HCT116 (cell line): Measurements from ENCODE around the gene C9. TPM values are rescaled to one million over a fixed set of nuclear protein-coding genes. Genes with fewer than 3 reads are reported as not detected.

Experiments used
- ATAC-seq: fragments of 200-7000 bp; cut with Tn5 transposase; 2 replicates; pipeline ENCODE4 v1.9.1; 2020; ENCODE audit warnings: mild to moderate bottlenecking, moderate library complexity
- BruUV-seq: library from RNA; stranded (reverse); fragments of 400-500 nt; replicated peaks from 2 replicates; lab custom pipeline; 2021; lab: Mats Ljungman, UMichigan
- CTCF ChIA-PET: fragments of 300-600 bp; sonication (Branson Sonifier 250); formaldehyde crosslinking; loops from one replicate; lab custom pipeline; 2021; ENCODE audit warnings: antibody characterized with exemption; lab: Charles Lee
- POLR2A ChIA-PET: fragments of 300-600, 350-600 bp; sonication (Branson Sonifier 250); formaldehyde crosslinking; loops from one replicate; lab custom pipeline; 2021; ENCODE audit warnings: antibody characterized with exemption; lab: Charles Lee
- RAD21 ChIA-PET, 2 experiments: fragments of 300-600 bp; sonication (Branson Sonifier 250); formaldehyde crosslinking; loops; one replicate each; lab custom pipeline; 2023; ENCODE audit warnings: low total read pairs in 2 of 2; ENCODE audit not compliant: uncharacterized antibody in 2 of 2, unreplicated experiment in 2 of 2, low non-redundant PET in 1 of 2; lab: Charles Lee
- DNase-seq: peaks from one replicate; pipeline ENCODE4 v3.0.0-alpha.2; 2010; ENCODE audit warnings: low read depth, low spot score
- H2AFZ ChIP-seq: fragments of 200-600 bp; shearing (Covaris generic), sonication (generic); 2 replicates; pipeline ENCODE4 v1.6.1; 2017; ENCODE audit warnings: low read depth, mixed run types, mixed read lengths, antibody characterized with exemption, low read length; ENCODE audit not compliant: poor library complexity, severe bottlenecking
- H3K27ac ChIP-seq: 2 replicates; pipeline ENCODE4 v1.5.1; 2012; ENCODE audit warnings: low read depth, low read length
- H3K27me3 ChIP-seq: fragments of 200-600 bp; sonication (generic); 2 replicates; pipeline ENCODE4 v1.6.1; 2016; ENCODE audit warnings: mixed run types, low read length, mixed read lengths; ENCODE audit not compliant: insufficient read depth
- H3K36me3 ChIP-seq, 2 experiments: fragments of 200-500 bp in 1 of 2; fragments of 200-600 bp in 1 of 2; sonication (Bioruptor generic) in 1 of 2; sonication (generic) in 1 of 2; 2 replicates each; pipeline versions ENCODE4 v1.5.1 to v1.6.1; 2014 to 2016; ENCODE audit warnings: low read length in 2 of 2, inconsistent platforms in 1 of 2, mixed read lengths in 1 of 2, mixed run types in 1 of 2; ENCODE audit not compliant: insufficient read depth in 2 of 2, control insufficient read depth in 1 of 2
- H3K4me1 ChIP-seq, 2 experiments: fragments of 200-600 bp in 1 of 2; sonication (generic) in 1 of 2; 2 replicates each; pipeline versions ENCODE4 v1.5.1 to v1.6.1; 2012 to 2017; ENCODE audit warnings: low read length in 2 of 2, inconsistent platforms in 1 of 2, mild to moderate bottlenecking in 1 of 2, mixed read lengths in 1 of 2, mixed run types in 1 of 2, moderate library complexity in 1 of 2; ENCODE audit not compliant: insufficient read depth in 2 of 2, control insufficient read depth in 1 of 2
- H3K4me2 ChIP-seq: fragments of 200-600 bp; sonication (generic); 2 replicates; pipeline ENCODE4 v1.6.1; 2017; ENCODE audit warnings: mixed run types, low read length, mixed read lengths
- H3K4me3 ChIP-seq, 2 experiments: fragments of 200-600 bp in 1 of 2; sonication (generic) in 1 of 2; replicated peaks in 1 of 2; 2 replicates each; pipeline ENCODE4 v1.5.1; 2011 to 2016; ENCODE audit warnings: low read length in 2 of 2, control low read depth in 1 of 2, low read depth in 1 of 2, mild to moderate bottlenecking in 1 of 2, mixed read lengths in 1 of 2, mixed run types in 1 of 2
- H3K79me2 ChIP-seq: fragments of 200-600 bp; sonication (generic); 2 replicates; pipeline ENCODE4 v1.6.1; 2017; ENCODE audit warnings: mild to moderate bottlenecking, mixed run types, low read length, moderate library complexity, mixed read lengths; ENCODE audit not compliant: insufficient read depth
- H3K9ac ChIP-seq: fragments of 200-600 bp; sonication (generic); 2 replicates; pipeline ENCODE4 v1.6.1; 2016; ENCODE audit warnings: low read length, mixed read lengths
- H3K9me2 ChIP-seq: fragments of 200-600 bp; sonication (generic), shearing (Covaris generic); 2 replicates; pipeline ENCODE4 v1.6.1; 2017; ENCODE audit warnings: mixed run types, mild to moderate bottlenecking, moderate library complexity; ENCODE audit not compliant: insufficient read depth
- H3K9me3 ChIP-seq, 2 experiments: fragments of 200-500 bp in 1 of 2; fragments of 200-600 bp in 1 of 2; sonication (Bioruptor generic) in 1 of 2; sonication (generic) in 1 of 2; 2 replicates each; pipeline ENCODE4 v1.6.1; 2014 to 2017; ENCODE audit warnings: low read length in 2 of 2, mixed read lengths in 2 of 2, inconsistent platforms in 1 of 2, low read depth in 1 of 2, mild to moderate bottlenecking in 1 of 2, mixed run types in 1 of 2, moderate library complexity in 1 of 2; ENCODE audit not compliant: control insufficient read depth in 1 of 2, insufficient read depth in 1 of 2
- H4K20me1 ChIP-seq: fragments of 200-600 bp; sonication (generic), shearing (Covaris generic); 2 replicates; pipeline ENCODE4 v1.6.1; 2017; ENCODE audit warnings: mixed run types, mild to moderate bottlenecking, moderate library complexity; ENCODE audit not compliant: insufficient read depth
- CEBPB ChIP-seq: IDR thresholded peaks from 2 replicates; pipeline ENCODE4 v1.6.1; 2012; ENCODE audit warnings: low read depth
- EGR1 ChIP-seq: IDR thresholded peaks from 2 replicates; pipeline ENCODE4 v1.6.1; 2012; ENCODE audit warnings: low read depth
- ELF1 ChIP-seq: IDR thresholded peaks from 2 replicates; pipeline ENCODE4 v1.6.1; 2012; ENCODE audit warnings: low read depth, borderline replicate concordance
- EZH2 ChIP-seq: fragments of 200-600 bp; sonication (generic); IDR thresholded peaks from 2 replicates; pipeline ENCODE4 v1.6.1; 2017; ENCODE audit warnings: antibody characterized with exemption, mixed run types
- FOSL1 ChIP-seq: IDR thresholded peaks from 2 replicates; pipeline ENCODE4 v1.6.1; 2012; ENCODE audit warnings: low read depth
- MAX ChIP-seq: IDR thresholded peaks from 2 replicates; pipeline ENCODE4 v1.6.1; 2012
- POLR2A ChIP-seq: IDR thresholded peaks from 2 replicates; pipeline ENCODE4 v1.7.0; 2011; ENCODE audit warnings: borderline replicate concordance; ENCODE audit not compliant: insufficient read depth, insufficient read length; ENCODE audit errors: extremely low read depth
- POLR2AphosphoS5 ChIP-seq: IDR thresholded peaks from 2 replicates; pipeline ENCODE4 v1.6.1; 2011; ENCODE audit warnings: mild to moderate bottlenecking, low read depth, low read length, moderate library complexity
- RAD21 ChIP-seq: IDR thresholded peaks from 2 replicates; pipeline ENCODE4 v1.6.1; 2012; ENCODE audit warnings: low read depth, mild to moderate bottlenecking
- SIN3A ChIP-seq: IDR thresholded peaks from 2 replicates; pipeline ENCODE4 v1.6.1; 2012; ENCODE audit warnings: low read depth
- SP1 ChIP-seq: IDR thresholded peaks from 2 replicates; pipeline ENCODE4 v1.6.1; 2012; ENCODE audit warnings: low read depth
- SRF ChIP-seq: IDR thresholded peaks from 2 replicates; pipeline ENCODE4 v1.6.1; 2012; ENCODE audit warnings: low read depth
- YY1 ChIP-seq: IDR thresholded peaks from 2 replicates; pipeline ENCODE4 v1.6.1; 2011; ENCODE audit warnings: low read length, low read depth, moderate library complexity, mild to moderate bottlenecking; ENCODE audit not compliant: insufficient replicate concordance; ENCODE audit errors: extremely low read depth
- ZBTB33 ChIP-seq: IDR thresholded peaks from 2 replicates; pipeline ENCODE4 v1.6.1; 2011; ENCODE audit warnings: mild to moderate bottlenecking, low read length, moderate library complexity; ENCODE audit not compliant: insufficient replicate concordance; ENCODE audit errors: extremely low read depth
- ZFX ChIP-seq: fragments of 450-650 bp; IDR thresholded peaks from 2 replicates; pipeline ENCODE4 v1.6.1; 2017
- ZNF274 ChIP-seq: fragments of 200-500 bp; sonication (Bioruptor generic); IDR thresholded peaks from 2 replicates; pipeline ENCODE4 v1.6.1; 2014; ENCODE audit warnings: mild to moderate bottlenecking, low read depth, low read length, inconsistent platforms
- intact Hi-C: fragments of 100-400 bp; cut with micrococcal nuclease; formaldehyde crosslinking; loops from 2 replicates; pipeline ENCODE4 v1.10.0; 2022
- total RNA-seq: library from RNA; stranded (reverse); gene quantifications from one replicate; pipeline ENCODE4 v1.2.1, GENCODE V29; 2021; ENCODE audit not compliant: unreplicated experiment

The C9 gene
- total RNA-seq, 1 experiment from 2014 or later, result 0.34 TPM

GRCh38 chr5:39256477-39257235 lies 107.6 kb downstream of the C9 start:
- no peak for DNase-seq
- H4K20me1 ChIP-seq, result no peaks in the 10 kb centered on the region
- H3K27ac ChIP-seq, result no peak overlapping the region
- no peaks in the 10 kb centered on the region for H3K79me2 ChIP-seq
- no peaks in the 10 kb centered on the region for H3K27me3 ChIP-seq
- intact Hi-C loops, result no loop called here
- no TSS peak for BruUV-seq
- no peak for TF ChIP-seq ELF1
- no peak for TF ChIP-seq POLR2AphosphoS5
- TF ChIP-seq EGR1, result no peak
- TF ChIP-seq EZH2, result no peak
- TF ChIP-seq RAD21, result no peak
- TF ChIP-seq SRF, result no peak
- ATAC-seq, result no peak
- no peaks in the 10 kb centered on the region for H3K9me3 ChIP-seq
- H3K4me1 ChIP-seq, result no peaks in the 10 kb centered on the region
- ChIA-PET POLR2A (no interaction called here), CTCF (no interaction called here), RAD21 (no interaction called here)
- no peak overlapping the region for H3K4me3 ChIP-seq
- H2AFZ ChIP-seq, result no peak overlapping the region
- H3K9ac ChIP-seq, result no peak overlapping the region
- H3K9me2 ChIP-seq, result no peaks in the 10 kb centered on the region
- H3K36me3 ChIP-seq, result no peaks in the 10 kb centered on the region
- H3K4me2 ChIP-seq, result no peak overlapping the region

- H4K20me1 ChIP-seq, result no peaks in the 10 kb centered on the region
- H3K9ac ChIP-seq, result no peak overlapping the region
- no peaks in the 10 kb centered on the region for H3K4me1 ChIP-seq
- H3K79me2 ChIP-seq, result no peaks in the 10 kb centered on the region
- H3K4me3 ChIP-seq, result no peak overlapping the region
- RAD21 ChIA-PET, result interaction anchor here in 1 of 2 experiments (0.7 kb wide), 1 partner anchor 38 kb away, joined by 3 read pairs; no protein-coding TSS in a partner anchor
- ATAC-seq, result no peak
- no peak overlapping the region for H3K27ac ChIP-seq
- no peak overlapping the region for H2AFZ ChIP-seq
- no peaks in the 10 kb centered on the region for H3K27me3 ChIP-seq
- no peaks in the 10 kb centered on the region for H3K36me3 ChIP-seq
- CTCF ChIA-PET, result no interaction called here
- no peaks in the 10 kb centered on the region for H3K9me2 ChIP-seq
- POLR2A ChIA-PET, result no interaction called here
- no TSS peak for BruUV-seq
- H3K4me2 ChIP-seq, result no peak overlapping the region
- no peaks in the 10 kb centered on the region for H3K9me3 ChIP-seq
- no peak for DNase-seq
- intact Hi-C loops, result no loop called here
- TF ChIP-seq FOSL1 (no peak), CEBPB (no peak), MAX (no peak), ZNF274 (no peak), SRF (no peak), ZFX (no peak), ZBTB33 (no peak), POLR2A (no peak), YY1 (no peak), EZH2 (no peak), ELF1 (no peak), SIN3A (no peak), SP1 (no peak)
Observed at GRCh38 chr5:39255406-39255805, 108.9 kb downstream of the C9 start.
